GM04503 (cell line): ENCODE data around the gene DLEC1.
"Not testable (repeated sequence)": the region's sequence is repeated elsewhere in the genome, so short reads cannot be mapped to it uniquely, and the experiment has no call there.

Experiments
- DNase-seq: peaks from one replicate; pipeline ENCODE4 v3.0.0-alpha.2; 2012; ENCODE audit warnings: low read depth

DLEC1 gene

GRCh38 chr3:38040401-38040800 lies 1.4 kb downstream of the DLEC1 start:
- no peak for DNase-seq

DNA sequence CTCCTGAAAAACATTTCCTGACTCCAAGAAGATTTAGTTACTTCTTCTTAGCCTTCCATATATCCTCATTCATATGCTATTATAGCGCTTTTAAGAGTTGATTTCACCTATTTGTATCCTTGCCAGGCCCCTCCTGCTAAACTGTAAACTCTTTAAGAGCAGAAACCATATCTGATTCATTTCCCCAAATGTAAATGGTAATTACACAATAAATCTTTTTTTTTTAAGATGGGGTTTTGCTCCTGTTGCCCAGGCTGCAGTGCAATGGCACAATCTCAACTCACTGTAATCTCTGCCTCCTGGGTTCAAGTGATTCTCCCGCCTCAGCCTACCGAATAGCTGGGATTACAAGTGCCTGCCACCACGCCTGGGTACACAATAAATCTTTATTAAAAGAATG lies 4.5 kb downstream of the DLEC1 start:
- DNase-seq, result no peak

DNA sequence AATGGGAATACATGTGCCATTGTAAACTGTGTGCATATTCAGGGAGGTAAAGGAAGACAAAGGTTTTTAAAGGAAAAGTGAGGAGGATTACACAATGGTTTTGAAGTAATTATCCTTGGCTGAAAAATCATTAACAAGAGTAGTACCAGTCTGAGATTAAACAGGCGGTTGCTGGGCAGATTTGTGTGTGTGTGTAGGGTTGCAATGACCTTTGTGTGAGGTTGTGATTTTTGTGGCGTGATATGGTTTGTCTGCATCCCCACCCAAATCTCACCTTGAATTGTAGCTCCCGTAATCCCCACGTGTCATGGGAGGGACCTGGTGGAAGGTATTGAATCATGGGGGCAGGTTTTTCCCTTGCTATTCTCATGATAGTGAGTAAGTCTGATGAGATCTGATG lies 7.0 kb downstream of the DLEC1 start:
- no peak for DNase-seq

DNA sequence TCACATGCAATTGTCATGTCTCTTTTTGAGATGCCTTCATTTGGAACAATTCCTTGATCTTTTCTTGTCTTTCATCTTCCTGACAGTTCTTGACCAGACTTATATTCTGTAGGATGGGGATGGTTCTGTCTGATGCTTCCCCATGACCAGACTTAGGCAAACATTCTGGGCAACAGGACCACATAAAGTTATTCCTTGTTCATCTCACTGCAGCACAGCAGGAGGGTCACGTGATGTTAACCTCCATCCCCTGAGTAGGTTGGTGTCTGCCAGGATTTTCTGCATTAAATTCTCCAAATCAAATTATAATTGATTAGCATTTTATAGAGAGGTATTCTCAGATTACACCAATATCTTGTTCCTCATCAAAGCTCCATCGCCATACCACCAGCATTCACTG lies 7.8 kb downstream of the DLEC1 start:
- no peak for DNase-seq

GRCh38 chr3:38047896-38048295 lies 8.9 kb downstream of the DLEC1 start:
- no peak for DNase-seq

GRCh38 chr3:38049358-38050126 lies 10.5 kb downstream of the DLEC1 start:
- DNase-seq, result no peak

DNA sequence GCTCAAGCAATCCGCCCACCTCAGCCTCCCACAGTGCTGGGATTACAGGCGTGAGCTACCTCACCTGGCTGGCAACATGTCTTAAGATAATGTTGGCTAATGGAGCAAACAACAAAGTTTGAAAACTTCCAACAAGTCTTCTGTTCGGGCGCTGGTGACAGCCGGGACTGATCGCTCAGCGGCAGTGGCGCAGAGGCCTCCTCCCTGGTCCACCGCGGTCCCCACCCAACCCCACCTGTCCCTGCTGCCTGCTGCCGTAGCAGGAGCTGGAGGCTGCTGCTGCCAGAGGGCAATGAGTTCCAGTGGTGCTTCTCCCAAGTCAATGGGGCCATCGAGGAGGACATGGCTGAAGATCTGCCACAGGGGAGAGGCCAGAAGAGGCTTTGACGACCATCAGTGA lies 12.1 kb downstream of the DLEC1 start:
- no peak for DNase-seq

DNA sequence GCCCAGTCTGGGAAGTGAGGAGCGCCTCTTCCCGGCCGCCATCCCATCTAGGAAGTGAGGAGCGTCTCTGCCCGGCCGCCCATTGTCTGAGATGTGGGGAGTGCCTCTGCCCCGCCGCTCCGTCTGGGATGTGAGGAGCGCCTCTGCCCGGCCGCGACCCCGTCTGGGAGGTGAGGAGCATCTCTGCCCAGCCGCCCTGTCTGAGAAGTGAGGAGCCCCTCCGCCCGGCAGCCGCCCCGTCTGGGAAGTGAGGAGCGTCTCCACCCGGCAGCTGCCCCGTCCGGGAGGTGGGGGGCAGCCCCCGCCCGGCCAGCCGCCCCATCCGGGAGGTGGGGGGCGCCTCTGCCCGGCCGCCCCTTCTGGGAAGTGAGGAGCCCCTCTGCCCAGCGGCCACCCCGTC lies 14.3 kb downstream of the DLEC1 start:
- DNase-seq, result not testable (repeated sequence)

GRCh38 chr3:38053813-38054498 lies 14.9 kb downstream of the DLEC1 start:
- DNase-seq, result not testable (repeated sequence)

GRCh38 chr3:38054499-38055001 lies 15.5 kb downstream of the DLEC1 start:
- DNase-seq, result no peak

- DNase-seq, result no peak
Measured at GRCh38 chr3:38059148-38059547, 20.1 kb downstream of the DLEC1 start.

DNA sequence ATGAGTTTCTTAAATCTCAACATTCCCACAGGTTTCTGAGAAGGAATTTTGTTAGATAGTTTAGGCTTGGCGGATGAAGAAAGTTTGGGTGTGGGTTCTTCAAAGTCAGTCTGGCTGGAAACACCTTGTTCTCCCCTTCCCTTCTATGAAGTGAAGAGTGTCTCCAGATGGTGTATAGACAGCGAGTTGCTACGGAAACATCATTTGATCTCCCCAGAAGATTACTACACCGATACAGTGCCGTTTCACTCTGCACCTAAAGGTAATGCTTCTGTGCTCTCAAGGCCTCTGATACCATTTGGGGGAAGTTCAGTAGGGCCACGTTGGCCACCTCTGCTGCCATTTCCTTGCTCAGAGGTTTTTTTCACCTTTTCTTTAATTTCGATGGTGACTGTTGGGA lies 20.6 kb downstream of the DLEC1 start:
- DNase-seq, result no peak

DNA sequence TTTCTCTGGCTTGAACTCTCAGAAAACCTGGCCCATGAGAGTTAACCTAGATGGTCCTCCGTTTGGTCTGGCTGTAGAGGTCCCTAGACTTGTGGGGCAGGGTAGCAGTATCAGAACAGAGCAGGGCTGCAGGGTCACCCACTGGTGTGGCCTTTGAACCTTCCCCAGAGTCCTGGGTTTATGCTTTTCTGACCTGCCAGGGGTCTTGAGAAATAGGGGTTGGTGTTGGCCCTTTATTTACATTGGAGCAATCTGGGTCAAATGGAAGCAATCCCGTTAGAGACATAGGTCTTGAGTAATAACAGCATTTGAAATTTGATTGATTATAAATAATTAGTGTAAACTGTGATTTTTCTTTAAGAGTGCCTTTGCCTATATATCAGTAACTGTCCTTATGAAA lies 23.8 kb downstream of the DLEC1 start:
- no peak for DNase-seq

GRCh38 chr3:38064453-38064852 lies 25.4 kb downstream of the DLEC1 start:
- not testable (repeated sequence) for DNase-seq

- DNase-seq, result no peak
Measured at GRCh38 chr3:38067508-38068233, 28.7 kb downstream of the DLEC1 start.

DNA sequence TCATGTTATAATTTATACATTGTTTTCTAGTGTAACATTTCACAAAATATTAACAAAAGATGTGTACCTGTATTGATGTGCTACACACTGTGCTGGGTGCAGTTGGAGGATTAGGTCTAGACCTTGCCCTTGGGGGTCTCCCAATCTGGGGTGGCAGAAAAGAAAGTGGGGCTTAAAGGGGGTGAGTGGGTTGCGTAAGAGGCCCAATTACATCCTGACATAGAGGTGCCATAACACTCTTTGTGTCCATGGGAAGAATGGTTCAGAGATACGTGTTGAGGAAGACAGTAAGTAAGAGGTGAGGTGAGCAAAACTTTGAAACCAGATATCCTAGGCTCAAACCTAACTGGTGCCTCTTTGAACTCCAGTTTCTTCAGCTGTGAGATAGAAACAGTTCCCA lies 31.0 kb downstream of the DLEC1 start:
- DNase-seq, result no peak

DNA sequence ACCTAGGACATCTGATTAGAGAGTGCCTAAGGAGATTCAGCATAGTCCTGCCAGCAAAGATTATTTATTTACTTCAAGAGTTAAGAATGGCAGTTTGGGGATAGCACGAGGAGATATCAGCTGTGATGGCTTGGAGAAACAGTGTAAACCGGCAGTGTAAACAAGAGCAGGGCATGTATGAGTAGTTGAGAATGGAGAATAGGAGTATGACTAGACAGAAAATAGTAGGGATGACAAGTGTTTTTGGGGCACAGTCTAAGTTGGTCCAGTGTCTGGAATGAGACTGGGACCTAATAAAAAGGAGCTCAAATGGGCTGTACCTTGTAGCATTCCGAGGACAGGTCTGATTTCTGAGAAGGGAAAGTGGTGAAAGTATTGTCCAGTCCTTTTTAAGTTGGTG lies 38.1 kb downstream of the DLEC1 start:
- DNase-seq, result not testable (repeated sequence)

GRCh38 chr3:38082296-38082695 lies 43.3 kb downstream of the DLEC1 start:
- not testable (repeated sequence) for DNase-seq

DNA sequence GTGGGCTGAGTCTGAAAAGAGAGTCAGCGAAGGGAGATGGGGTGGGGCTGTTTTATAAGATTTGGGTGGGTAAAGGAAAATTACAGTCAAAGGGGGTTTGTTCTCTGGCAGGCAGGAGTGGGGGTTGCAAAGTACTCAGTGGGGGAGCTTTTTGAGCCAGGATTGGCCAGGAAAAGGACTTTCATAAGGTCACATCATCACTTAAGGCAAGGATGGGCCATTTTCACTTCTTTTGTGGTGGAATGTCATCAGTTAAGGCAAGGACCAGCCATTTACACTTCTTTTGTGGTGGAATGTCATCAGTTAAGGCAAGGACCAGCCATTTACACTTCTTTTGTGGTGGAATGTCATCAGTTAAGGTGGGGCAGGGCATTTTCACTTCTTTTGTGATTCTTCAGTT lies 44.2 kb downstream of the DLEC1 start:
- not testable (repeated sequence) for DNase-seq

DNA sequence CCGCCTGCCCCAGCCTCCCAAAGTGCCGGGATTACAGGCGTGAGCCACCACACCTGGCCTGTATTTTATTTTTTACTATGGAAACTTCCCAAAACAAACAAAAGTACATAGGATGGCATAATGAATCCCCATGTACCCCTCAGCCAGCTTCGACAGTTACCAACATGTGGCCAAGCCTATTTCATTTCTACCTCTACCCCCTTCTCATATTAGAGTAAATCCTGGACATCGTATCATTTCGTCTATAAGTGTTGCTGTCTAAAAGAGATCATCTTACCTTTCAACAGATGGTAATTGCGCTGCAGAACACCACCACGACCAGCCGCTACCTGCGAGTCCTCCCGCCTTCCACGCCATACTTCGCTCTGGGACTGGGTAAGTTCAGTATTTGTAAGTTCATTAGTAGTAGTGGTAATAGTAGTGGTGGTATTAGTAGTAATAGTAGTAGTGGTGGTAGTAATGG lies 44.9 kb downstream of the DLEC1 start:
- DNase-seq, result no peak

DNA sequence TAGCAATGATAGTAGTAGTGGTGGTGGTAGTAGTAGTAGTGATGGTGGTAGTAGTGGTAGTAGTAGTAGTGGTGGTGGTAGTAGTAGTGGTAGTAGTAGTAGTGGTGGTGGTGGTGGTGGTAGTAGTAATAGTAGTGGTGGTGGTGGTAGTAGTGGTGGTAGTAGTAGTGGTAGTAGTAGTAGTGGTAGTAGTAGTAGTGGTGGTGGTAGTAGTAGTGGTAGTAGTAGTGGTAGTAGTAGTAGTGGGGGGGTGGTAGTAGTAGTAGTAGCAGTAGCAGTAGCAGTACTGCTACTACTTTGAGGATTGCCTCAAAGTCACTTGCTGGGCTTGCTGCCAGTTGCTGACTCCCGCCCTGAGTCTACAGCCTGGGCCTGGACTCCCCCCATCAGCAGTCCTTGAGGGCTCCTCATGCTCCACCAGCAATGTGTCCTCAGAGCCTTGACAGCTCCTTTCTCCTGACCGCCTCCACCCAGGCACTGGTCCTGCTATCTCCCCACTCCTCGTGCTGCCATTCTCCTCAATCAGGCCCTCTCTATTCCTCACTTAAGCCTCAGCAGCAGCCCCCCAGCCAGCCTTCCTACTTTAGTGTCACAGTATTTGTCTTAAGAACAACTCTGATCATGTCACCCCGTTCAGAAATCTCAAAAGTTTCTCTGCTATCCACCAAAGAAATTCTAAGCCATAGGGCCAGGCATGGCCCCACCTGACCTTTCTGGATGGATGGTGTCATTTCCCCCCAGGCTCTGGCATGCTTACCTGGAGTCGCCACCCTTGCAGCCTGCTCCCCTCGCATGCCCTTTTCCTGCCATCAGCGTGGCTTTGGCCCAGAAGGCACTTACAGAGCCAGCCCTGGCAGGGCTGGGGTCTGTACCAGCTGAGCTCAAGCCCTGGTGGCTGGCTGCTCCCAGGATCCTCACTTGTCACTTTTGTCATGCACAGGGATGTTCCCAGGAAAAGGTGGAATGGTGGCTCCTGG lies 45.6 kb downstream of the DLEC1 start:
- DNase-seq, result no peak
